Measurements from ENCODE around the gene ERBIN. TPM values are rescaled to one million over a fixed set of nuclear protein-coding genes. Genes with fewer than 3 reads are reported as not detected.

The ERBIN gene
- polyA plus RNA-seq, 2 of the 4 experiments (the other 2 are of a cell fraction) = 24.3 to 57.7 TPM

GRCh38 chr5:65948115-65948747, 21.9 kb downstream of the ERBIN start (continued):
- TF ChIP-seq GATA3 (IDR thresholded peaks at IDR 0.05; ENCODE audit: borderline replicate concordance) = no peak
- TF ChIP-seq EHMT2 (IDR thresholded peaks at IDR 0.05; ENCODE audit: low read depth) = no peak
- TF ChIP-seq FOXS1 (CRISPR knock-in tag; IDR thresholded peaks at IDR 0.05) = no peak

GRCh38 chr5:65951330-65951729, 25.0 kb downstream of the ERBIN start:
- ChIA-PET CTCF (interaction anchor here (1.1 kb wide), 1 partner anchor 21 kb away, joined by 3 read pairs; no protein-coding TSS in a partner anchor), POLR2A (no interaction called here)
- no peak overlapping the region for H3K27ac ChIP-seq
- 94% methylated on average over 3 of the region's 3 CpGs for whole genome bisulfite sequencing (ENCODE audit: missing lambda C conversion rate)
- TF ChIP-seq EHMT2 (IDR thresholded peaks at IDR 0.05; ENCODE audit: low read depth) = no peak
- TF ChIP-seq RARB (CRISPR knock-in tag; IDR thresholded peaks at IDR 0.05) = no peak
- TF ChIP-seq ATOH8 (CRISPR knock-in tag; IDR thresholded peaks at IDR 0.05; ENCODE audit: low read depth) = no peak
- TF ChIP-seq CBX2 (IDR thresholded peaks at IDR 0.05; ENCODE audit: borderline replicate concordance, low read depth) = no peak
- TF ChIP-seq USF2 (IDR thresholded peaks at IDR 0.05) = no peak
- no peak for TF ChIP-seq BHLHE40 (IDR thresholded peaks at IDR 0.05; ENCODE audit: low read depth, low read length)
- TF ChIP-seq MAZ (IDR thresholded peaks at IDR 0.05; ENCODE audit: borderline replicate concordance, low read depth, low read length) = no peak
- TF ChIP-seq FOSB (CRISPR knock-in tag; IDR thresholded peaks at IDR 0.05) = no peak
- no peak for TF ChIP-seq CHD4 (IDR thresholded peaks at IDR 0.05; ENCODE audit: borderline replicate concordance)
- TF ChIP-seq E2F6 (IDR thresholded peaks at IDR 0.05; ENCODE audit: borderline replicate concordance, low read depth) = no peak
- no peak for TF ChIP-seq REST (IDR thresholded peaks at IDR 0.05)
- no peak for TF ChIP-seq KDM5A (IDR thresholded peaks at IDR 0.05)
- TF ChIP-seq RFX5 (IDR thresholded peaks at IDR 0.05) = no peak
- no peak for TF ChIP-seq RAD21 (conservative IDR thresholded peaks at IDR 0.05 in 1 of 2, IDR thresholded peaks at IDR 0.05 in 1 of 2)
- TF ChIP-seq SMC3 (IDR thresholded peaks at IDR 0.05) = no peak
- TF ChIP-seq NR3C1 (IDR thresholded peaks at IDR 0.05) = no peak
- no peak for TF ChIP-seq HOXB5 (CRISPR knock-in tag; IDR thresholded peaks at IDR 0.05)
- TF ChIP-seq RCOR1 (IDR thresholded peaks at IDR 0.05; ENCODE audit: low read depth, low read length) = no peak
- no peak for TF ChIP-seq GATA3 (IDR thresholded peaks at IDR 0.05; ENCODE audit: borderline replicate concordance)
- no peak for TF ChIP-seq MYC (IDR thresholded peaks at IDR 0.05; ENCODE audit: borderline replicate concordance, low read length)
- DNase-seq (ENCODE audit: low read depth in 1 of 2, low spot score in 1 of 2) = no peak
- H3K4me1 ChIP-seq = peaks cover 20% of the 10 kb centered on the region; the same call in 2 of the 3 replicates
- no peak for FAIRE-seq
- H3K9me3 ChIP-seq = no peaks in the 10 kb centered on the region
- no peak overlapping the region for H3K4me2 ChIP-seq
- no peak for ATAC-seq
- no peak overlapping the region for H3K4me3 ChIP-seq

Data from A549 (cell line).